HepG2 (cell line): ENCODE data around the gene SPG7. TPM values are rescaled to one million over a fixed set of nuclear protein-coding genes. Genes with fewer than 3 reads are reported as not detected.

Experiments
- ATAC-seq: fragments of 200-7000 bp; cut with Tn5 transposase; 3 replicates; pipeline ENCODE4 v1.9.1; 2020; ENCODE audit warnings: mild to moderate bottlenecking, moderate library complexity
- BruUV-seq: library from RNA; stranded (reverse); fragments of 400-500 nt; replicated peaks from 2 replicates; lab custom pipeline; 2021; lab: Mats Ljungman, UMichigan
- CTCF ChIA-PET: fragments of 300-600 bp; formaldehyde crosslinking; extraction: SDS; loops from one replicate; lab custom pipeline; 2021; ENCODE audit warnings: low total read pairs, inconsistent platforms, low intra/inter-chr PET ratio; lab: Yijun Ruan, JAX
- POLR2A ChIA-PET: fragments of 350-600 bp; sonication (Branson Sonifier 250); formaldehyde crosslinking; loops from one replicate; lab custom pipeline; 2020; ENCODE audit warnings: antibody characterized with exemption, inconsistent platforms; lab: Yijun Ruan, JAX
- DNase-seq: peaks from one replicate; pipeline ENCODE4 v3.0.0-alpha.2; 2015; ENCODE audit warnings: low spot score
- FAIRE-seq: peaks from 3 replicates; lab custom pipeline; 2011; peaks lifted over from hg19 to GRCh38; lab: Jason Lieb, UNC
- H2AFZ ChIP-seq: one replicate; pipeline ENCODE4 v1.6.1; 2011; ENCODE audit warnings: low read length, inconsistent platforms
- H3K27ac ChIP-seq: fragments of 300-600 bp; 3 replicates; pipeline ENCODE4 v1.8.0; 2011; ENCODE audit warnings: mixed run types, mild to moderate bottlenecking, mixed read lengths, low read length, inconsistent platforms; ENCODE audit not compliant: insufficient read depth; ENCODE audit errors: extremely low read length
- H3K27me3 ChIP-seq, 2 experiments: fragments of 200-600 bp in 1 of 2; 2 replicates in 1 of 2; 3 replicates in 1 of 2; pipeline versions ENCODE4 v1.6.0 to v1.8.0; 2011; ENCODE audit warnings: low read length in 2 of 2, mild to moderate bottlenecking in 2 of 2, moderate library complexity in 2 of 2, inconsistent platforms in 1 of 2; ENCODE audit not compliant: insufficient read depth in 2 of 2, control insufficient read depth in 1 of 2
- H3K36me3 ChIP-seq, 2 experiments: fragments of 200-600 bp in 1 of 2; replicated peaks in 1 of 2; 2 replicates in 1 of 2; 3 replicates in 1 of 2; pipeline versions ENCODE4 v1.5.1 to v1.8.0; 2011; ENCODE audit warnings: low read length in 2 of 2, inconsistent platforms in 1 of 2; ENCODE audit not compliant: insufficient read depth in 2 of 2, control insufficient read depth in 1 of 2
- H3K4me1 ChIP-seq: 2 replicates; pipeline ENCODE4 v1.5.1; 2012; ENCODE audit warnings: low read length, inconsistent platforms; ENCODE audit not compliant: insufficient read depth
- H3K4me2 ChIP-seq: 2 replicates; pipeline ENCODE4 v1.6.0; 2011; ENCODE audit warnings: low read depth, low read length, inconsistent platforms
- H3K4me3 ChIP-seq, 3 experiments: fragments of 200-600 bp in 1 of 3; sonication (generic), shearing (Covaris generic) in 1 of 3; replicated peaks in 1 of 3; 2 replicates each; pipeline ENCODE4 v1.5.1; 2011 to 2016; ENCODE audit warnings: low read length in 3 of 3, inconsistent platforms in 2 of 3, low read depth in 2 of 3, mild to moderate bottlenecking in 2 of 3, control low read depth in 1 of 3, mixed read lengths in 1 of 3; ENCODE audit not compliant: insufficient read depth in 1 of 3
- H3K79me2 ChIP-seq: one replicate; pipeline ENCODE4 v1.6.1; 2011; ENCODE audit warnings: low read length, inconsistent platforms; ENCODE audit not compliant: insufficient read depth
- H3K9ac ChIP-seq: 2 replicates; pipeline ENCODE4 v1.6.0; 2011; ENCODE audit warnings: mild to moderate bottlenecking, low read depth, low read length, inconsistent platforms; ENCODE audit not compliant: insufficient read depth
- H3K9me3 ChIP-seq: 2 replicates; pipeline ENCODE4 v1.5.1; 2012; ENCODE audit warnings: mild to moderate bottlenecking, low read length
- H4K20me1 ChIP-seq: 2 replicates; pipeline ENCODE4 v1.6.0; 2011; ENCODE audit warnings: inconsistent platforms, mild to moderate bottlenecking, low read length, moderate library complexity; ENCODE audit not compliant: insufficient read depth
- ATF4 ChIP-seq, 2 experiments: fragments of 450-650 bp in 1 of 2; sonication (generic) in 1 of 2; formaldehyde crosslinking; IDR thresholded peaks; 2 replicates each; pipeline versions ENCODE4 v1.5.0 to v1.8.0; 2020 to 2022; ENCODE audit warnings: mild to moderate bottlenecking in 1 of 2, missing genetic modification reagents in 1 of 2
- MTA1 ChIP-seq: sonication (generic); formaldehyde crosslinking; IDR thresholded peaks from 2 replicates; pipeline ENCODE4 v1.4.0; 2020; ENCODE audit warnings: missing genetic modification reagents, mild to moderate bottlenecking, borderline replicate concordance
- RBM22 ChIP-seq: fragments of 200-400 bp; formaldehyde crosslinking; optimal IDR thresholded peaks from 2 replicates; pipeline ENCODE3; 2017; ENCODE audit warnings: mild to moderate bottlenecking, low read length, moderate library complexity
- SAFB2 ChIP-seq: sonication (generic); formaldehyde crosslinking; IDR thresholded peaks from 2 replicates; pipeline ENCODE4 v1.5.1; 2020; ENCODE audit warnings: missing genetic modification reagents, low read depth, mild to moderate bottlenecking, borderline replicate concordance
- TP53 ChIP-seq: sonication (generic); formaldehyde crosslinking; conservative IDR thresholded peaks from 2 replicates; pipeline ENCODE4 v1.4.0; 2020; ENCODE audit warnings: missing genetic modification reagents
- ZFX ChIP-seq: sonication (generic); formaldehyde crosslinking; IDR thresholded peaks from 2 replicates; pipeline ENCODE4 v1.4.0; 2020; ENCODE audit warnings: mild to moderate bottlenecking, low read depth, missing genetic modification reagents, moderate library complexity
- WGBS: methylation state at CpG from one replicate; pipeline ENCODE4 v1.1.6; 2017; ENCODE audit warnings: low lambda C conversion rate; 5-methylcytosine and 5-hydroxymethylcytosine counted together
- in situ Hi-C: cut with HindIII; loops from 2 replicates; pipeline ENCODE4 v1.10.0; 2017; ENCODE audit warnings: low pct_unique_long_range_greater_than_20kb; ENCODE audit not compliant: extremely low pct_ligation_motif_present
- intact Hi-C: fragments of 100-400 bp; cut with micrococcal nuclease; formaldehyde crosslinking; loops from one replicate; pipeline ENCODE4 v1.10.0; 2022; ENCODE audit not compliant: unreplicated experiment
- polyA plus RNA-seq, 8 experiments: library from polyadenylated mRNA; depleted of rRNA in 3 of 8; stranded (reverse) in 7 of 8; unstranded in 1 of 8; fragments of >200 nt; fragmentation: Illumina TruSeq in 4 of 8; extraction: Trizol in 4 of 8; gene quantifications; 2 replicates each; pipeline versions ENCODE4 v1.2.1 to v1.2.3, GENCODE V29; 2011 to 2016; ENCODE audit warnings: low read depth in 4 of 8, missing spikeins in 1 of 8, mixed read lengths in 1 of 8; ENCODE audit not compliant: insufficient read depth in 1 of 8
- total RNA-seq, 5 experiments: library from RNA; depleted of rRNA; stranded (reverse); fragments of >200 nt; fragmentation: Illumina TruSeq; extraction: Trizol; gene quantifications; 2 replicates each; pipeline ENCODE4 v1.2.3, GENCODE V29; 2016; ENCODE audit warnings: low read depth in 1 of 5
- TF ChIP-seq, protein P1 (sequence below), 2 experiments: fragments of 450-650 bp in 1 of 2; sonication (generic) in 1 of 2; formaldehyde crosslinking in 1 of 2; IDR thresholded peaks; 2 replicates each; pipeline versions ENCODE4 v1.6.1 to v1.8.0; 2016 to 2022; ENCODE audit warnings: antibody characterized with exemption in 1 of 2, mild to moderate bottlenecking in 1 of 2, missing genetic modification reagents in 1 of 2
- TF ChIP-seq, protein P2 (sequence below): sonication (generic); formaldehyde crosslinking; IDR thresholded peaks from 2 replicates; pipeline ENCODE4 v1.5.1; 2020; ENCODE audit warnings: mild to moderate bottlenecking, missing genetic modification reagents, moderate library complexity

The SPG7 gene
- total and polyA plus RNA-seq, 2 of the 13 experiments (the other 11 are each of a cell fraction or from before 2014, with no cell fraction given): 66.0 to 136 TPM

- CTCF ChIA-PET: no interaction called here
- TF ChIP-seq ATF4 (CRISPR knock-in tag; IDR thresholded peaks at IDR 0.05) (no peak), MTA1 (CRISPR knock-in tag) (0 out of 2 replicates have a peak, but pooled peaks have one; percentile 34), RBM22 (peak; percentile 18), SAFB2 (CRISPR knock-in tag) (no peak), TP53 (peak; percentile 96), ZFX (CRISPR knock-in tag) (peak; percentile 42; the same call in 1 of the 2 replicates)
- TF ChIP-seq, protein P1, sequence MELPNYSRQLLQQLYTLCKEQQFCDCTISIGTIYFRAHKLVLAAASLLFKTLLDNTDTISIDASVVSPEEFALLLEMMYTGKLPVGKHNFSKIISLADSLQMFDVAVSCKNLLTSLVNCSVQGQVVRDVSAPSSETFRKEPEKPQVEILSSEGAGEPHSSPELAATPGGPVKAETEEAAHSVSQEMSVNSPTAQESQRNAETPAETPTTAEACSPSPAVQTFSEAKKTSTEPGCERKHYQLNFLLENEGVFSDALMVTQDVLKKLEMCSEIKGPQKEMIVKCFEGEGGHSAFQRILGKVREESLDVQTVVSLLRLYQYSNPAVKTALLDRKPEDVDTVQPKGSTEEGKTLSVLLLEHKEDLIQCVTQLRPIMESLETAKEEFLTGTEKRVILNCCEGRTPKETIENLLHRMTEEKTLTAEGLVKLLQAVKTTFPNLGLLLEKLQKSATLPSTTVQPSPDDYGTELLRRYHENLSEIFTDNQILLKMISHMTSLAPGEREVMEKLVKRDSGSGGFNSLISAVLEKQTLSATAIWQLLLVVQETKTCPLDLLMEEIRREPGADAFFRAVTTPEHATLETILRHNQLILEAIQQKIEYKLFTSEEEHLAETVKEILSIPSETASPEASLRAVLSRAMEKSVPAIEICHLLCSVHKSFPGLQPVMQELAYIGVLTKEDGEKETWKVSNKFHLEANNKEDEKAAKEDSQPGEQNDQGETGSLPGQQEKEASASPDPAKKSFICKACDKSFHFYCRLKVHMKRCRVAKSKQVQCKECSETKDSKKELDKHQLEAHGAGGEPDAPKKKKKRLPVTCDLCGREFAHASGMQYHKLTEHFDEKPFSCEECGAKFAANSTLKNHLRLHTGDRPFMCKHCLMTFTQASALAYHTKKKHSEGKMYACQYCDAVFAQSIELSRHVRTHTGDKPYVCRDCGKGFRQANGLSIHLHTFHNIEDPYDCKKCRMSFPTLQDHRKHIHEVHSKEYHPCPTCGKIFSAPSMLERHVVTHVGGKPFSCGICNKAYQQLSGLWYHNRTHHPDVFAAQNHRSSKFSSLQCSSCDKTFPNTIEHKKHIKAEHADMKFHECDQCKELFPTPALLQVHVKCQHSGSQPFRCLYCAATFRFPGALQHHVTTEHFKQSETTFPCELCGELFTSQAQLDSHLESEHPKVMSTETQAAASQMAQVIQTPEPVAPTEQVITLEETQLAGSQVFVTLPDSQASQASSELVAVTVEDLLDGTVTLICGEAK (IDR thresholded peaks at IDR 0.05): no peak
- TF ChIP-seq, protein P1 (CRISPR knock-in tag; IDR thresholded peaks at IDR 0.05): no peak
- TF ChIP-seq, protein P2, sequence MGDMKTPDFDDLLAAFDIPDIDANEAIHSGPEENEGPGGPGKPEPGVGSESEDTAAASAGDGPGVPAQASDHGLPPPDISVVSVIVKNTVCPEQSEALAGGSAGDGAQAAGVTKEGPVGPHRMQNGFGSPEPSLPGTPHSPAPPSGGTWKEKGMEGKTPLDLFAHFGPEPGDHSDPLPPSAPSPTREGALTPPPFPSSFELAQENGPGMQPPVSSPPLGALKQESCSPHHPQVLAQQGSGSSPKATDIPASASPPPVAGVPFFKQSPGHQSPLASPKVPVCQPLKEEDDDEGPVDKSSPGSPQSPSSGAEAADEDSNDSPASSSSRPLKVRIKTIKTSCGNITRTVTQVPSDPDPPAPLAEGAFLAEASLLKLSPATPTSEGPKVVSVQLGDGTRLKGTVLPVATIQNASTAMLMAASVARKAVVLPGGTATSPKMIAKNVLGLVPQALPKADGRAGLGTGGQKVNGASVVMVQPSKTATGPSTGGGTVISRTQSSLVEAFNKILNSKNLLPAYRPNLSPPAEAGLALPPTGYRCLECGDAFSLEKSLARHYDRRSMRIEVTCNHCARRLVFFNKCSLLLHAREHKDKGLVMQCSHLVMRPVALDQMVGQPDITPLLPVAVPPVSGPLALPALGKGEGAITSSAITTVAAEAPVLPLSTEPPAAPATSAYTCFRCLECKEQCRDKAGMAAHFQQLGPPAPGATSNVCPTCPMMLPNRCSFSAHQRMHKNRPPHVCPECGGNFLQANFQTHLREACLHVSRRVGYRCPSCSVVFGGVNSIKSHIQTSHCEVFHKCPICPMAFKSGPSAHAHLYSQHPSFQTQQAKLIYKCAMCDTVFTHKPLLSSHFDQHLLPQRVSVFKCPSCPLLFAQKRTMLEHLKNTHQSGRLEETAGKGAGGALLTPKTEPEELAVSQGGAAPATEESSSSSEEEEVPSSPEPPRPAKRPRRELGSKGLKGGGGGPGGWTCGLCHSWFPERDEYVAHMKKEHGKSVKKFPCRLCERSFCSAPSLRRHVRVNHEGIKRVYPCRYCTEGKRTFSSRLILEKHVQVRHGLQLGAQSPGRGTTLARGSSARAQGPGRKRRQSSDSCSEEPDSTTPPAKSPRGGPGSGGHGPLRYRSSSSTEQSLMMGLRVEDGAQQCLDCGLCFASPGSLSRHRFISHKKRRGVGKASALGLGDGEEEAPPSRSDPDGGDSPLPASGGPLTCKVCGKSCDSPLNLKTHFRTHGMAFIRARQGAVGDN (CRISPR knock-in tag): peak; percentile 61
- H3K79me2 ChIP-seq: peaks cover 77% of the 10 kb centered on the region
- no TSS peak for BruUV-seq
- no peak overlapping the region for H3K9ac ChIP-seq
- no peaks in the 10 kb centered on the region for H3K27me3 ChIP-seq
- no peak overlapping the region for H2AFZ ChIP-seq
- intact Hi-C loops (no loop called here), in situ Hi-C loops (no loop called here)
- DNase-seq: no peak
- no peak overlapping the region for H3K4me2 ChIP-seq
- peaks cover 6 to 12% of the 10 kb centered on the region in 2 experiments; a peak in 4 of 5 replicates for H3K36me3 ChIP-seq
- FAIRE-seq: no peak
- no peak overlapping the region for H3K4me3 ChIP-seq
- H4K20me1 ChIP-seq: peaks cover 73% of the 10 kb centered on the region
- H3K9me3 ChIP-seq: no peaks in the 10 kb centered on the region
- peak overlapping the region; percentile 38 for H3K27ac ChIP-seq
- POLR2A ChIA-PET: interaction anchor here (1.0 kb wide), 1 partner anchor 16 kb away, joined by 3 read pairs; no protein-coding TSS in a partner anchor
- 97% methylated on average over 7 of the region's 7 CpGs for WGBS
- no peak for ATAC-seq
- H3K4me1 ChIP-seq: peaks cover 76% of the 10 kb centered on the region
Measured at GRCh38 chr16:89458551-89458950, 49.7 kb upstream of the SPG7 start.
